Fibroblast of skin of abdomen (primary cell): ENCODE results near the gene MROH9. TPM values are rescaled to one million over a fixed set of nuclear protein-coding genes. Genes with fewer than 3 reads are reported as not detected.
A peak's percentile ranks its signal among the peaks of the same experiment; 100 is the strongest.
"Not testable (repeated sequence)": the region's sequence is repeated elsewhere in the genome, so short reads cannot be mapped to it uniquely, and the experiment has no call there.

Experiments used
- DNase-seq: peaks from one replicate; pipeline ENCODE4 v3.0.0-alpha.2; 2013
- polyA plus RNA-seq, 2 experiments: library from polyadenylated mRNA; unstranded; fragments of 120-200 nt; gene quantifications; one replicate each; pipeline ENCODE4 v1.2.1, GENCODE V29; 2013; ENCODE audit not compliant: insufficient read length in 2 of 2

MROH9 gene
- not detected for polyA plus RNA-seq (2013, experiment 1 of 2; ENCODE audit: insufficient read length)
- polyA plus RNA-seq (2013, experiment 2 of 2; ENCODE audit: insufficient read length): not detected

GRCh38 chr1:170935231-170935630 is at the start of gene MROH9:
Gene MROH9, plus strand, starts transcription at chr1:170935534. Its CDS starts 10,023 bp downstream, at chr1:170945557.
- no peak for DNase-seq

GRCh38 chr1:170885551-170885950 is 49.8 kb upstream of the MROH9 start:
- DNase-seq: no peak

GRCh38 chr1:170886460-170886859 is 48.9 kb upstream of the MROH9 start:
- DNase-seq: no peak

- DNase-seq: peak; percentile 29
Measured at GRCh38 chr1:170887726-170888125, 47.6 kb upstream of the MROH9 start.

GRCh38 chr1:170891872-170892271 is 43.5 kb upstream of the MROH9 start:
- DNase-seq: no peak

- DNase-seq: peak; percentile 69
Measured at GRCh38 chr1:170893655-170894297, 41.6 kb upstream of the MROH9 start.

- DNase-seq: no peak
Measured at GRCh38 chr1:170903961-170904360, 31.4 kb upstream of the MROH9 start.

GRCh38 chr1:170908942-170909341 is 26.4 kb upstream of the MROH9 start:
- no peak for DNase-seq

GRCh38 chr1:170910273-170910672 is 25.1 kb upstream of the MROH9 start:
- peak; percentile 60 for DNase-seq

GRCh38 chr1:170917373-170917772 is 18.0 kb upstream of the MROH9 start:
- no peak for DNase-seq

GRCh38 chr1:170924656-170925055 is 10.7 kb upstream of the MROH9 start:
- DNase-seq: peak; percentile 20

- DNase-seq: peak; percentile 10
Measured at GRCh38 chr1:170927955-170928840, 7.1 kb upstream of the MROH9 start.

GRCh38 chr1:170929412-170929834 is 5.9 kb upstream of the MROH9 start:
- peak; percentile 63 for DNase-seq

- DNase-seq: peak; percentile 68
Measured at GRCh38 chr1:170929835-170930554, 5.3 kb upstream of the MROH9 start.

GRCh38 chr1:170931650-170932049 is 3.7 kb upstream of the MROH9 start:
- DNase-seq: no peak

- DNase-seq: no peak
Measured at GRCh38 chr1:170932236-170932635, 3.1 kb upstream of the MROH9 start.

- no peak for DNase-seq
Measured at GRCh38 chr1:170938281-170938680, 2.9 kb downstream of the MROH9 start.

- DNase-seq: no peak
Measured at GRCh38 chr1:170939476-170939875, 4.1 kb downstream of the MROH9 start.

- not testable (repeated sequence) for DNase-seq
Measured at GRCh38 chr1:170951744-170952143, 16.4 kb downstream of the MROH9 start.

GRCh38 chr1:170959385-170959784 is 24.1 kb downstream of the MROH9 start:
- DNase-seq: peak; percentile 74

GRCh38 chr1:170964506-170964905 is 29.2 kb downstream of the MROH9 start:
- no peak for DNase-seq

GRCh38 chr1:170967042-170967910 is 31.9 kb downstream of the MROH9 start:
- DNase-seq: peak; percentile 44
